GM12878 (cell line): ENCODE data around the gene PCCA. TPM values are rescaled to one million over a fixed set of nuclear protein-coding genes. Genes with fewer than 3 reads are reported as not detected.

ENCODE experiments used
- ATAC-seq: fragments of 200-7000 bp; cut with Tn5 transposase; 3 replicates; pipeline ENCODE4 v1.9.1; 2020; ENCODE audit warnings: mild to moderate bottlenecking, moderate library complexity
- BruUV-seq: library from RNA; stranded (reverse); fragments of 400-500 nt; replicated peaks from 2 replicates; lab custom pipeline; 2021; lab: Mats Ljungman, UMichigan
- CTCF ChIA-PET: fragments of 300-600 bp; sonication (Branson Sonifier 250); formaldehyde crosslinking; extraction: SDS; loops from one replicate; lab custom pipeline; 2021; ENCODE audit warnings: inconsistent platforms; lab: Yijun Ruan, JAX
- POLR2A ChIA-PET: fragments of 350-600 bp; formaldehyde crosslinking; extraction: SDS; loops from one replicate; lab custom pipeline; 2021; ENCODE audit warnings: inconsistent platforms; lab: Charles Lee
- RAD21 ChIA-PET: fragments of 300-600 bp; sonication (Branson Sonifier 250); formaldehyde crosslinking; loops from one replicate; lab custom pipeline; 2023; ENCODE audit warnings: antibody characterized with exemption; ENCODE audit not compliant: unreplicated experiment; lab: Charles Lee
- SMC1A ChIA-PET: fragments of 300-600 bp; sonication (Branson Sonifier 250); formaldehyde crosslinking; loops from one replicate; lab custom pipeline; 2023; ENCODE audit not compliant: unreplicated experiment, uncharacterized antibody; lab: Charles Lee
- DNase-seq: peaks from one replicate; pipeline ENCODE4 v3.0.0-alpha.2; 2011; ENCODE audit warnings: low read depth, low spot score
- FAIRE-seq: peaks from 3 replicates; lab custom pipeline; 2011; peaks lifted over from hg19 to GRCh38; lab: Jason Lieb, UNC
- H2AFZ ChIP-seq: 2 replicates; pipeline ENCODE4 v1.6.0; 2011; ENCODE audit warnings: low read depth, low read length, control low read depth; ENCODE audit not compliant: control insufficient read depth
- H3K27ac ChIP-seq: 2 replicates; pipeline ENCODE4 v1.5.1; 2011; ENCODE audit warnings: control low read depth; ENCODE audit not compliant: control insufficient read depth, insufficient read depth
- H3K27me3 ChIP-seq, 2 experiments: replicated peaks in 1 of 2; 2 replicates each; pipeline versions ENCODE4 v1.6.0 to v1.6.1; 2011; ENCODE audit warnings: low read length in 1 of 2; ENCODE audit not compliant: control insufficient read depth in 2 of 2, insufficient read depth in 2 of 2
- H3K36me3 ChIP-seq, 2 experiments: 2 replicates each; pipeline ENCODE4 v1.5.1; 2011; ENCODE audit warnings: low read length in 1 of 2; ENCODE audit not compliant: control insufficient read depth in 2 of 2, insufficient read depth in 2 of 2
- H3K4me1 ChIP-seq: 2 replicates; pipeline ENCODE4 v1.6.1; 2011; ENCODE audit warnings: mild to moderate bottlenecking, low read length, moderate library complexity, mixed read lengths; ENCODE audit not compliant: control insufficient read depth, insufficient read depth
- H3K4me2 ChIP-seq: 2 replicates; pipeline ENCODE4 v1.6.0; 2011; ENCODE audit warnings: control low read depth; ENCODE audit not compliant: control insufficient read depth, insufficient read depth
- H3K4me3 ChIP-seq: fragments of 200-600 bp; sonication (generic); 2 replicates; pipeline ENCODE4 v1.5.1; 2016
- H3K79me2 ChIP-seq: 2 replicates; pipeline ENCODE4 v1.6.0; 2011; ENCODE audit warnings: low read length; ENCODE audit not compliant: control insufficient read depth, insufficient read depth
- H3K9ac ChIP-seq: 2 replicates; pipeline ENCODE4 v1.8.0; 2011; ENCODE audit warnings: low read length, control low read depth, mixed read lengths; ENCODE audit not compliant: control insufficient read depth, insufficient read depth
- H3K9me3 ChIP-seq: replicated peaks from 3 replicates; pipeline ENCODE4 v1.5.1; 2011; ENCODE audit warnings: mild to moderate bottlenecking, low read length; ENCODE audit not compliant: control insufficient read depth, insufficient read depth
- H4K20me1 ChIP-seq: 2 replicates; pipeline ENCODE4 v1.6.0; 2011; ENCODE audit not compliant: control insufficient read depth, insufficient read depth
- EZH2 ChIP-seq: IDR thresholded peaks from 2 replicates; pipeline ENCODE4 v1.6.1; 2012; ENCODE audit warnings: low read depth, mild to moderate bottlenecking, control low read depth, inconsistent platforms, low read length, borderline replicate concordance; ENCODE audit not compliant: control insufficient read depth
- MTA2 ChIP-seq: fragments of 450-650 bp; IDR thresholded peaks from 2 replicates; pipeline ENCODE4 v1.6.1; 2016; ENCODE audit warnings: low read depth, mild to moderate bottlenecking, moderate library complexity
- NBN ChIP-seq: fragments of 450-650 bp; IDR thresholded peaks from 2 replicates; pipeline ENCODE4 v1.6.1; 2016
- POU2F2 ChIP-seq: IDR thresholded peaks from 3 replicates; pipeline ENCODE4 v1.6.1; 2011; ENCODE audit warnings: low read depth, mild to moderate bottlenecking, low read length, borderline replicate concordance
- RBBP5 ChIP-seq: fragments of 200-600 bp; sonication (generic); conservative IDR thresholded peaks from 2 replicates; pipeline ENCODE4 v1.6.1; 2016
- TBL1XR1 ChIP-seq: IDR thresholded peaks from 2 replicates; pipeline ENCODE4 v1.6.1; 2012; ENCODE audit warnings: low read depth, low read length, improper control_type of control experiment
- WRNIP1 ChIP-seq: IDR thresholded peaks from 2 replicates; pipeline ENCODE4 v1.6.1; 2011; ENCODE audit warnings: low read depth, low read length, improper control_type of control experiment, borderline replicate concordance
- YBX1 ChIP-seq: fragments of 450-650 bp; IDR thresholded peaks from 2 replicates; pipeline ENCODE4 v1.6.1; 2016; ENCODE audit warnings: antibody characterized with exemption
- WGBS: methylation state at CpG from one replicate; pipeline ENCODE4 v1.1.6; 2016; ENCODE audit warnings: low lambda C conversion rate; ENCODE audit not compliant: insufficient replicate concordance, insufficient coverage; ENCODE audit errors: missing lambda C conversion rate; 5-methylcytosine and 5-hydroxymethylcytosine counted together
- in situ Hi-C: fragments of 300-500 bp; cut with MboI; formaldehyde crosslinking; loops from 9 replicates; pipeline ENCODE4 v1.14.3; 2018; ENCODE audit warnings: mixed read lengths
- intact Hi-C: fragments of 100-400 bp; cut with micrococcal nuclease; formaldehyde crosslinking; loops from one replicate; pipeline ENCODE4 v1.14.2; 2022; ENCODE audit not compliant: unreplicated experiment
- polyA plus RNA-seq, 11 experiments: library from polyadenylated mRNA; depleted of rRNA in 4 of 11; unstranded in 6 of 11; stranded (reverse) in 5 of 11; fragments of >200 nt; fragmentation: Nextera tagmentation in 4 of 11; fragmentation: Illumina TruSeq in 1 of 11; extraction: Ambion mirVana in 4 of 11; extraction: Trizol in 1 of 11; gene quantifications; 1 replicate in 1 of 11; 2 replicates in 10 of 11; pipeline versions ENCODE4 v1.2.1 to v1.2.3, GENCODE V29; 2011 to 2016; ENCODE audit warnings: inconsistent platforms in 2 of 11, missing spikeins in 2 of 11, low read depth in 1 of 11
- total RNA-seq, 4 experiments: library from RNA; depleted of rRNA in 3 of 4; stranded (reverse); fragments of >200 nt in 3 of 4; fragmentation: Illumina TruSeq in 1 of 4; extraction: Trizol in 1 of 4; gene quantifications; 2 replicates each; pipeline versions ENCODE4 v1.2.1 to v1.2.3, GENCODE V29; 2013 to 2021
- TF ChIP-seq, protein P1 (sequence below): IDR thresholded peaks from 2 replicates; pipeline ENCODE4 v1.6.1; 2012; ENCODE audit warnings: improper control_type of control experiment, low read depth, low read length; ENCODE audit not compliant: insufficient replicate concordance
- TF ChIP-seq, protein P2 (sequence below): IDR thresholded peaks from 2 replicates; pipeline ENCODE4 v1.6.1; 2011; ENCODE audit warnings: mild to moderate bottlenecking, low read depth, low read length, moderate library complexity; ENCODE audit not compliant: insufficient replicate concordance
- TF ChIP-seq, protein P3 (sequence below): fragments of 450-650 bp; IDR thresholded peaks from 2 replicates; pipeline ENCODE4 v1.6.1; 2016; ENCODE audit warnings: mild to moderate bottlenecking, moderate library complexity, borderline replicate concordance
- TF ChIP-seq, protein P4 (sequence below): fragments of 450-650 bp; IDR thresholded peaks from 2 replicates; pipeline ENCODE4 v1.6.1; 2017; ENCODE audit warnings: low read depth, mild to moderate bottlenecking, moderate library complexity

PCCA gene
- total and polyA plus RNA-seq, 10 of the 15 experiments (the other 5 are each of a cell fraction or from before 2014, with no cell fraction given): 5.9 to 18.2 (median 12.4) TPM

DNA sequence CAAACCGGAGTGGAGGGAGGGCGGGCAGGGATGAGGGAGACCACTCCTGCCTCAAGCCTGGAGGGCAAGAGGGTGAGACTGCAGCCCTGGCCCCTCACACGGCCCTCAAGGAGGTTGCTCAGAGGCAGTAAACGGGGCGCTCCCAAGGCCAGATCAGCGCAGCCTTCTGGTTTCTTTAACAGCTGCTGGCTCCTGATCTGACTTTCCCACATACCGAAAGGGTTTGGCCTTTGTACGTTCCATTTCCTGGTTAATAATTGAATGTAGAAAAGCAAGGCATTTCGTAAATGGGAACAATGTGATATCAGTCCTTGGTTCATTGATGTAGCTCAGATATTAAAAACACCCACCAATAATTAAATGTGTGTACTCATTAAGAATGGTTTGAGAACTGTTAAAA is 428.2 kb downstream of the PCCA start:
- intact Hi-C loops: loop anchor here (10.0 kb wide), 1 partner anchor 472 kb away; no protein-coding TSS in a partner anchor
- no peak for FAIRE-seq
- TF ChIP-seq POU2F2: no peak
- TF ChIP-seq TBL1XR1: no peak
- no peak for TF ChIP-seq WRNIP1
- no peak for TF ChIP-seq MTA2
- TF ChIP-seq, protein P1, sequence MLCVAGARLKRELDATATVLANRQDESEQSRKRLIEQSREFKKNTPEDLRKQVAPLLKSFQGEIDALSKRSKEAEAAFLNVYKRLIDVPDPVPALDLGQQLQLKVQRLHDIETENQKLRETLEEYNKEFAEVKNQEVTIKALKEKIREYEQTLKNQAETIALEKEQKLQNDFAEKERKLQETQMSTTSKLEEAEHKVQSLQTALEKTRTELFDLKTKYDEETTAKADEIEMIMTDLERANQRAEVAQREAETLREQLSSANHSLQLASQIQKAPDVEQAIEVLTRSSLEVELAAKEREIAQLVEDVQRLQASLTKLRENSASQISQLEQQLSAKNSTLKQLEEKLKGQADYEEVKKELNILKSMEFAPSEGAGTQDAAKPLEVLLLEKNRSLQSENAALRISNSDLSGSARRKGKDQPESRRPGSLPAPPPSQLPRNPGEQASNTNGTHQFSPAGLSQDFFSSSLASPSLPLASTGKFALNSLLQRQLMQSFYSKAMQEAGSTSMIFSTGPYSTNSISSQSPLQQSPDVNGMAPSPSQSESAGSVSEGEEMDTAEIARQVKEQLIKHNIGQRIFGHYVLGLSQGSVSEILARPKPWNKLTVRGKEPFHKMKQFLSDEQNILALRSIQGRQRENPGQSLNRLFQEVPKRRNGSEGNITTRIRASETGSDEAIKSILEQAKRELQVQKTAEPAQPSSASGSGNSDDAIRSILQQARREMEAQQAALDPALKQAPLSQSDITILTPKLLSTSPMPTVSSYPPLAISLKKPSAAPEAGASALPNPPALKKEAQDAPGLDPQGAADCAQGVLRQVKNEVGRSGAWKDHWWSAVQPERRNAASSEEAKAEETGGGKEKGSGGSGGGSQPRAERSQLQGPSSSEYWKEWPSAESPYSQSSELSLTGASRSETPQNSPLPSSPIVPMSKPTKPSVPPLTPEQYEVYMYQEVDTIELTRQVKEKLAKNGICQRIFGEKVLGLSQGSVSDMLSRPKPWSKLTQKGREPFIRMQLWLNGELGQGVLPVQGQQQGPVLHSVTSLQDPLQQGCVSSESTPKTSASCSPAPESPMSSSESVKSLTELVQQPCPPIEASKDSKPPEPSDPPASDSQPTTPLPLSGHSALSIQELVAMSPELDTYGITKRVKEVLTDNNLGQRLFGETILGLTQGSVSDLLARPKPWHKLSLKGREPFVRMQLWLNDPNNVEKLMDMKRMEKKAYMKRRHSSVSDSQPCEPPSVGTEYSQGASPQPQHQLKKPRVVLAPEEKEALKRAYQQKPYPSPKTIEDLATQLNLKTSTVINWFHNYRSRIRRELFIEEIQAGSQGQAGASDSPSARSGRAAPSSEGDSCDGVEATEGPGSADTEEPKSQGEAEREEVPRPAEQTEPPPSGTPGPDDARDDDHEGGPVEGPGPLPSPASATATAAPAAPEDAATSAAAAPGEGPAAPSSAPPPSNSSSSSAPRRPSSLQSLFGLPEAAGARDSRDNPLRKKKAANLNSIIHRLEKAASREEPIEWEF: no peak
- TF ChIP-seq, protein P2, sequence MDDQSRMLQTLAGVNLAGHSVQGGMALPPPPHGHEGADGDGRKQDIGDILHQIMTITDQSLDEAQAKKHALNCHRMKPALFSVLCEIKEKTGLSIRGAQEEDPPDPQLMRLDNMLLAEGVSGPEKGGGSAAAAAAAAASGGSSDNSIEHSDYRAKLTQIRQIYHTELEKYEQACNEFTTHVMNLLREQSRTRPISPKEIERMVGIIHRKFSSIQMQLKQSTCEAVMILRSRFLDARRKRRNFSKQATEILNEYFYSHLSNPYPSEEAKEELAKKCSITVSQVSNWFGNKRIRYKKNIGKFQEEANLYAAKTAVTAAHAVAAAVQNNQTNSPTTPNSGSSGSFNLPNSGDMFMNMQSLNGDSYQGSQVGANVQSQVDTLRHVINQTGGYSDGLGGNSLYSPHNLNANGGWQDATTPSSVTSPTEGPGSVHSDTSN: no peak
- TF ChIP-seq, protein P3, sequence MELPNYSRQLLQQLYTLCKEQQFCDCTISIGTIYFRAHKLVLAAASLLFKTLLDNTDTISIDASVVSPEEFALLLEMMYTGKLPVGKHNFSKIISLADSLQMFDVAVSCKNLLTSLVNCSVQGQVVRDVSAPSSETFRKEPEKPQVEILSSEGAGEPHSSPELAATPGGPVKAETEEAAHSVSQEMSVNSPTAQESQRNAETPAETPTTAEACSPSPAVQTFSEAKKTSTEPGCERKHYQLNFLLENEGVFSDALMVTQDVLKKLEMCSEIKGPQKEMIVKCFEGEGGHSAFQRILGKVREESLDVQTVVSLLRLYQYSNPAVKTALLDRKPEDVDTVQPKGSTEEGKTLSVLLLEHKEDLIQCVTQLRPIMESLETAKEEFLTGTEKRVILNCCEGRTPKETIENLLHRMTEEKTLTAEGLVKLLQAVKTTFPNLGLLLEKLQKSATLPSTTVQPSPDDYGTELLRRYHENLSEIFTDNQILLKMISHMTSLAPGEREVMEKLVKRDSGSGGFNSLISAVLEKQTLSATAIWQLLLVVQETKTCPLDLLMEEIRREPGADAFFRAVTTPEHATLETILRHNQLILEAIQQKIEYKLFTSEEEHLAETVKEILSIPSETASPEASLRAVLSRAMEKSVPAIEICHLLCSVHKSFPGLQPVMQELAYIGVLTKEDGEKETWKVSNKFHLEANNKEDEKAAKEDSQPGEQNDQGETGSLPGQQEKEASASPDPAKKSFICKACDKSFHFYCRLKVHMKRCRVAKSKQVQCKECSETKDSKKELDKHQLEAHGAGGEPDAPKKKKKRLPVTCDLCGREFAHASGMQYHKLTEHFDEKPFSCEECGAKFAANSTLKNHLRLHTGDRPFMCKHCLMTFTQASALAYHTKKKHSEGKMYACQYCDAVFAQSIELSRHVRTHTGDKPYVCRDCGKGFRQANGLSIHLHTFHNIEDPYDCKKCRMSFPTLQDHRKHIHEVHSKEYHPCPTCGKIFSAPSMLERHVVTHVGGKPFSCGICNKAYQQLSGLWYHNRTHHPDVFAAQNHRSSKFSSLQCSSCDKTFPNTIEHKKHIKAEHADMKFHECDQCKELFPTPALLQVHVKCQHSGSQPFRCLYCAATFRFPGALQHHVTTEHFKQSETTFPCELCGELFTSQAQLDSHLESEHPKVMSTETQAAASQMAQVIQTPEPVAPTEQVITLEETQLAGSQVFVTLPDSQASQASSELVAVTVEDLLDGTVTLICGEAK: no peak
- TF ChIP-seq, protein P4, sequence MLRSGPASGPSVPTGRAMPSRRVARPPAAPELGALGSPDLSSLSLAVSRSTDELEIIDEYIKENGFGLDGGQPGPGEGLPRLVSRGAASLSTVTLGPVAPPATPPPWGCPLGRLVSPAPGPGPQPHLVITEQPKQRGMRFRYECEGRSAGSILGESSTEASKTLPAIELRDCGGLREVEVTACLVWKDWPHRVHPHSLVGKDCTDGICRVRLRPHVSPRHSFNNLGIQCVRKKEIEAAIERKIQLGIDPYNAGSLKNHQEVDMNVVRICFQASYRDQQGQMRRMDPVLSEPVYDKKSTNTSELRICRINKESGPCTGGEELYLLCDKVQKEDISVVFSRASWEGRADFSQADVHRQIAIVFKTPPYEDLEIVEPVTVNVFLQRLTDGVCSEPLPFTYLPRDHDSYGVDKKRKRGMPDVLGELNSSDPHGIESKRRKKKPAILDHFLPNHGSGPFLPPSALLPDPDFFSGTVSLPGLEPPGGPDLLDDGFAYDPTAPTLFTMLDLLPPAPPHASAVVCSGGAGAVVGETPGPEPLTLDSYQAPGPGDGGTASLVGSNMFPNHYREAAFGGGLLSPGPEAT: no peak
- no peak for TF ChIP-seq EZH2
- TF ChIP-seq YBX1: no peak
- no peak for TF ChIP-seq RBBP5
- TF ChIP-seq NBN: no peak

More for the DNA sequence above, 428.2 kb downstream of the PCCA start:
- in situ Hi-C loops: loop anchor here (10.0 kb wide), 1 partner anchor 282 kb away; no protein-coding TSS in a partner anchor
- no peak overlapping the region for H3K27ac ChIP-seq
- 97% methylated on average over 6 of the region's 9 CpGs for WGBS
- H3K9me3 ChIP-seq: no peaks in the 10 kb centered on the region
- H3K4me3 ChIP-seq: no peak overlapping the region
- H4K20me1 ChIP-seq: no peaks in the 10 kb centered on the region
- DNase-seq (no peak), ATAC-seq (no peak)
- no peak overlapping the region for H3K4me2 ChIP-seq
- H3K4me1 ChIP-seq: peaks cover 4% of the 10 kb centered on the region; the same call in 1 of the 2 replicates
- CTCF ChIA-PET: interaction anchor here (0.7 to 6.0 kb wide), 6 partner anchors 282 to 904 kb away, joined by 3 to 60 read pairs (median 5); no protein-coding TSS in a partner anchor
- peaks cover 0 to 3% of the 10 kb centered on the region in 2 experiments; a peak in 1 of 4 replicates for H3K36me3 ChIP-seq
- no peaks in the 10 kb centered on the region for H3K79me2 ChIP-seq
- no peak overlapping the region for H3K9ac ChIP-seq
- POLR2A ChIA-PET: no interaction called here
- no peaks in the 10 kb centered on the region for H3K27me3 ChIP-seq
- SMC1A ChIA-PET: no interaction called here
- RAD21 ChIA-PET: interaction anchor here (0.6 kb wide), 1 partner anchor 603 kb away, joined by 5 read pairs; no protein-coding TSS in a partner anchor
- BruUV-seq: no TSS peak
- no peak overlapping the region for H2AFZ ChIP-seq
